GM19468 (cell line): ENCODE data around the gene MBD3L3.
"Not testable (repeated sequence)": the region's sequence is repeated elsewhere in the genome, so short reads cannot be mapped to it uniquely, and the experiment has no call there.

Source experiments
- ATAC-seq: cut with Tn5 transposase; IDR thresholded peaks from one replicate; pipeline ENCODE4 v1.9.1; 2021; ENCODE audit warnings: mild to moderate bottlenecking, moderate library complexity, moderate number of reproducible peaks; ENCODE audit not compliant: unreplicated experiment; ENCODE audit errors: extremely low read depth

Gene MBD3L3

DNA sequence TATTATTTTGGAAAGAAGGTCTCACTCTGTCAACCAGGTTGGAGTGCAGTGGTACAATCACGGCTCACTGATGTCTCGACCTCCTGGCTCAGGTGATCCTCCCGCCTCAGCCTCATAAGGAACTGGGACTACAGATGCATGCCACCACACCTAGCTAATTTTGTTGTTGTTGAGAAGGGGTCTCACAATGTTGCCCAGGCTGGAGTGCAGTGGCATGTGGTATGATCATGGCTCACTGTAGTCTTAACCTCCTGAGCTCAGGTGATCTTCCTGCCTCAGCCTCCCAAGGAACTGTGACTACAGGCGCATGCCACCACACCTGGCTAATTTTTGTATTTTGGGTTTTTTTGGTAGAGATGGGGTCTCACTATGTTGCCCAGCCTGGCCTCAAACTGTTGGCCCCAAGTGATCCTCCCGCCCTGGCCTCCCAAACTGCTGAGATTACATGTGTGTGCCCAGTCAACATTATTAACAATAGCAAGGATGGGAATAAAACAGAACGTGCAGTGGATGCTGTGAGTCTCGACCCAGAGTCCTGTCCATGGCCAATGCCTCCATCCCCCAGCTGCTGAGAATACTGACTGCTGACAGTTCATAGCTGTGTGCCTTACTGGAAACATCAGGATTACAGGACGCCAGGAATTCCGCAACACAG, 5.4 kb upstream of the MBD3L3 start:
- ATAC-seq = no peak

DNA sequence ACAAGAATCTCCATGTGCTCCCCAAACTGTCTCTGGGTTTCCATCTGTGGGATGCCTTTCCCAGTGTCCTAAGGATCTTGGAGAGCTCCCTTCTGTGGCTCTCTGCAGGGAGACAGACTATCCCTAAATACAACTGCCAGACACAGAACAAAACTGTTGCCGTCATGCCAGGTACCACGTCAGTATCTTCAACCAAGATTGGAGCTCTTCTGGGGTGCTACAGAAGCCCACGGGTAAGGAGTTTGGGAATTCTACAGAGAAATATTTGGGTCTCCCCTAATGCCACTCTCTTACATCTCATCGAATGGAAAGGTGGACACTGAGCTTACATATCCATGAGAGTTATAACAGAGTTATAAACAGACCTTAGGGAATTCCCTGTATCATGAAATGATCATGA, 4.9 kb upstream of the MBD3L3 start:
- ATAC-seq = no peak

DNA sequence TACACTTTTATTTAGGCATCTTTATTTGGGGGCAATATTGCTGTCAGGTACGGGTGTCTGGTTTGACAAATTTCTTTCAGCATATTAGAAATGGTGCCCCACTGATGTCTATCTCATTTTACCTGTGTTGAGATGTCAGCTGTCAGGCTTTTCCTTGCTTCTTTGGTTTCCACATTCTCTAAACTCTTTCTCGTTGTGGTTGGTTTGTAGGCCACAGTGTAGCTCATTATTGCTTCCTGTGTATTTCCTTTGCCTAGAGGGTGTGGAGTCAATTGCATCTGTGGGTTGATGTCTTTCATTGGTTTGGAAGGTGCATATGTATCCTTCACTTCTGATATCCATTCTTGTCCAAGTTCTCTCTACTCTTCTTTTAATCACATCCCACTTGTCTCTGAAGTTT, 1.5 kb upstream of the MBD3L3 start:
- ATAC-seq = not testable (repeated sequence)

DNA sequence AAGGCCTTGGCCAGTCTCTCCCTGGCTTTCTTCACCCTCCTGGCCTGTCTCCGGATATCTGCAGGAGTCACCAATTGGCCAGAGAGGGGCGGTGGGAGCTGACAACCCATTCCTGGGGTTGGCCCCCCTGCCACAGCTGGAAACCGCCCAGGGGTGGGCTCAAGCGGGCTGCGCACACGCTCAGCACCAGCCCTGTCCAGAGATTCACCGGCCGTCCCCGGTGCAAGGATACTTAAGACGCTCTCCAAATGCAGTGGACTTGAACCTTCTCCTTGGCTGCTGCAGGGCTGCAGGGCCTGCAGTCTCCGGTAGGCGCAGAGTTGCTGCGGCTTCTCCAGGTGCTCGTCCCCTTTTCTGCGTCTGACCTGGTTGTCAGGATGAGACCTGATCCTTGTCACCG, 2.1 kb downstream of the MBD3L3 start:
- ATAC-seq = not testable (repeated sequence)

DNA sequence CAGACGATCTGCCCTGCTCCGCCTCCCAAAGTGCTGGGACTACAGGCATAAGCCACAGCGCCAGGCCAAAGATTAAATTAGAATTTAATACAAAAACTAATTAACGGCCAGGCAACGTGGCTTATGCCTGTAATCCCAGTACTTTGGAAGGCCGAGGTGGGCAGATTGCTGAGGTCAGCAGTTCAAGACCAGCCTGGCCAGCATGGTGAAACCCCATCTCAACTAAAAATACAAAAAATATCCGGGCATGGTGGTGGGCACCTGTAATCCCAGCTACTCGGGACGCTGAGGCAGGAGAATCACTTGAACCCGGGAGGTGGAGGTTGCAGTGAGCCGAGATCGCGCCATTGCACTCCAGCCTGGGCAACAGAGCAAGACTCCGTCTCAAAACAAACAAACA, 2.8 kb downstream of the MBD3L3 start:
- not testable (repeated sequence) for ATAC-seq

DNA sequence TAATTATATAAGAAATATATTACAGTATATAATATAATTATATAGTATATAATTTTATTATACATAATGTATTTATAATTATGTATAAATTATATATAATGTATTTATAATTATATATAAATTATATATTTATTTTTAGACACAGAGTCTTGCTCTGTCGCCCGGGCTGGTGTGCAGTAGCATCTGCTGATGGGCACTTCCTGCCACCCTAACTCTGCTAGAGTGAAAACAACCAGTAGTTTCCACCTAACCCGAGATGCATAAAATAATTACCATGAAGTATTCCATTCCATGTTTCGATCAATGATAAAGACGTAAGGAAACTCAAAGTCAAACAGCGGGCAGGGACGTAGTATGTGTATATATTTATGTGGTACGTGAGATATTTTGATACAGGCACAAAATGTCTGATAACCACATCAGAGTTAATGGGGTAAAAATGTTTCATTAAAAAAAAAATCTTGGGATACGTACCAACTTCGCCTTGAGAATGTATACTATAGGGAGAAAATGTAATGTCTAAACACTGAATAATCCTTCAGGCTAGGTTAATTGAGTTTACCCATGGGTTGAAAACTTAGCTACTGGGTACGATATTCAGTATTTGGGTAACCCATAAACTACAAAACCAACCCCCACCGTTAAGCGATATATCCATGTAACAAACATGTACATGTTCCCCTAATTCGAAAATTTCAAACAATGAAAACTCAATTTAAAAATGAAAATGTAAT, 3.7 kb downstream of the MBD3L3 start:
- not testable (repeated sequence) for ATAC-seq

DNA sequence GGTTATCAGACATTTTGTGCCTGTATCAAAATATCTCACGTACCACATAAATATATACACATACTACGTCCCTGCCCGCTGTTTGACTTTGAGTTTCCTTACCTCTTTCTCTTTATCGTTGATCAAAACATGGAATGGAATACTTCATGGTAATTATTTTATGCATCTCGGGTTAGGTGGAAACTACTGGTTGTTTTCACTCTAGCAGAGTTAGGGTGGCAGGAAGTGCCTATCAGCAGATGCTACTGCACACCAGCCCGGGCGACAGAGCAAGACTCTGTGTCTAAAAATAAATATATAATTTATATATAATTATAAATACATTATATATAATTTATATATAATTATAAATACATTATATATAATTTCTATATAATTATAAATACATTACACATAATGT, 5.6 kb downstream of the MBD3L3 start:
- not testable (repeated sequence) for ATAC-seq

DNA sequence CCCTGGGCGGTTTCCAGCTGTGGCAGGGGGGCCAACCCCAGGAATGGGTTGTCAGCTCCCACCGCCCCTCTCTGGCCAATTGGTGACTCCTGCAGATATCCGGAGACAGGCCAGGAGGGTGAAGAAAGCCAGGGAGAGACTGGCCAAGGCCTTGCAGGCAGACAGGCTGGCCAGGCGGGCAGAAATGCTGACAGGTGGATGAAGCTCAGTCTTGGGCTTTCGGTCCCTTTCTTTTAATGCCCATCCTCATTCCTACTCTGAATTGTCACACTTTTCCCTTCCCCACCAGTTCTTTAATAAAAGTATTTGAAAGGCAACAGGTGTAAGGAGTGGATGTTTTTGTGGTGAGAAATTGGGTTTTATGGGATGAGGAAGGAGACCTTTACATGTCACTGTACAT, 7.1 kb downstream of the MBD3L3 start:
- not testable (repeated sequence) for ATAC-seq

DNA sequence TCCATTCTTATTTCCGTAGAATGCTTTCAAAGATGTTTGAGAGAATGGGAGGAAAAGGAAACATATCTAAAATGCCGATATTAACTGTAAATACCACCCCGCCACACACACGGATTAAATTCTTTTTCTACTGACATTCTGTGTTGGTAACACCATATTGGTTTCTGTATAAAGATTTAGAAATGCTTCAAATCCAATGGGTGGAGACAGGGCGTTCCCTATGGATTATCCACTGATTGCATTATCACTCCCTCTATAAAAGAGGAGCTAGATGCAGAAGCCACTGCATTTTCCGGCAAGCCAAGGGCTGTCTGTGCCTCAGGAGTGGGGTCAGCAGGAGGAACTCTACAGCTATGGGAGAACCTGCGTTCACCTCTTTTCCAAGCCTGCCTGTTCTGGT, 9.5 kb downstream of the MBD3L3 start, which contains the start of gene MBD3L2:
Gene MBD3L2, plus strand, starts transcription at position 301 of the 400 bp plus-strand sequence. Its CDS starts 53 bp downstream, at position 354.
- not testable (repeated sequence) for ATAC-seq

DNA sequence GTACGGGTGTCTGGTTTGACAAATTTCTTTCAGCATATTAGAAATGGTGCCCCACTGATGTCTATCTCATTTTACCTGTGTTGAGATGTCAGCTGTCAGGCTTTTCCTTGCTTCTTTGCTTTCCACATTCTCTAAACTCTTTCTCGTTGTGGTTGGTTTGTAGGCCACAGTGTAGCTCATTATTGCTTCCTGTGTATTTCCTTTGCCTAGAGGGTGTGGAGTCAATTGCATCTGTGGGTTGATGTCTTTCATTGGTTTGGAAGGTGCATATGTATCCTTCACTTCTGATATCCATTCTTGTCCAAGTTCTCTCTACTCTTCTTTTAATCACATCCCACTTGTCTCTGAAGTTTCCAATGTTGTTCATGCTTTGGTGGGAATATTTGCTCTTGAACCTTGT, 16.9 kb downstream of the MBD3L3 start:
- ATAC-seq = not testable (repeated sequence)

DNA sequence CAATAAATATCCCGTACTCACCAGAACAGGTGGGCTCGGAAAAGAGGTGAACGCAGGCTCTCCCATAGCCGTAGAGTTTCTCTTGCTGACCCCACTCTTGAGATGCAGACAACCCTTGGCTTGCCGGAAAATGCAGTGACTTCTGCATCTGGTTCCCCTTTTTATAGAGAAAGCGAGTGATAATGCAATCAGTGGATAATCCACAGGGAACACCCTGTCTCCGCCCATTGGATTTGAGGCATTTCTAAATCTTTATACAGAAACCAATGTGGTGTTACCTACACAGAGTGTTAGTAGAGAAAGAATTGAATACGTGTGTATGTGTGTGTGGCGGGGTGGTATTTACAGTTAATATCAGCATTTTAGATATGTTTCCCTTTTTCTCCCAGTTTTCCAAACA, 18.4 kb downstream of the MBD3L3 start, which contains the start of gene MBD3L4:
Gene MBD3L4, minus strand, starts transcription at position 101 of the 400 bp plus-strand sequence. Its CDS starts 35 bp downstream, at position 66.
- not testable (repeated sequence) for ATAC-seq

DNA sequence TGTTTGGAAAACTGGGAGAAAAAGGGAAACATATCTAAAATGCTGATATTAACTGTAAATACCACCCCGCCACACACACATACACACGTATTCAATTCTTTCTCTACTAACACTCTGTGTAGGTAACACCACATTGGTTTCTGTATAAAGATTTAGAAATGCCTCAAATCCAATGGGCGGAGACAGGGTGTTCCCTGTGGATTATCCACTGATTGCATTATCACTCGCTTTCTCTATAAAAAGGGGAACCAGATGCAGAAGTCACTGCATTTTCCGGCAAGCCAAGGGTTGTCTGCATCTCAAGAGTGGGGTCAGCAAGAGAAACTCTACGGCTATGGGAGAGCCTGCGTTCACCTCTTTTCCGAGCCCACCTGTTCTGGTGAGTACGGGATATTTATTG, 28.2 kb downstream of the MBD3L3 start, which contains the start of gene MBD3L5:
Gene MBD3L5, plus strand, starts transcription at position 301 of the 400 bp plus-strand sequence. Its CDS starts 34 bp downstream, at position 335.
- not testable (repeated sequence) for ATAC-seq

DNA sequence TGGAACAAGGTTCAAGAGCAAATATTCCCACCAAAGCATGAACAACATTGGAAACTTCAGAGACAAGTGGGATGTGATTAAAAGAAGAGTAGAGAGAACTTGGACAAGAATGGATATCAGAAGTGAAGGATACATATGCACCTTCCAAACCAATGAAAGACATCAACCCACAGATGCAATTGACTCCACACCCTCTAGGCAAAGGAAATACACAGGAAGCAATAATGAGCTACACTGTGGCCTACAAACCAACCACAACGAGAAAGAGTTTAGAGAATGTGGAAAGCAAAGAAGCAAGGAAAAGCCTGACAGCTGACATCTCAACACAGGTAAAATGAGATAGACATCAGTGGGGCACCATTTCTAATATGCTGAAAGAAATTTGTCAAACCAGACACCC, 29.7 kb downstream of the MBD3L3 start:
- ATAC-seq = not testable (repeated sequence)

DNA sequence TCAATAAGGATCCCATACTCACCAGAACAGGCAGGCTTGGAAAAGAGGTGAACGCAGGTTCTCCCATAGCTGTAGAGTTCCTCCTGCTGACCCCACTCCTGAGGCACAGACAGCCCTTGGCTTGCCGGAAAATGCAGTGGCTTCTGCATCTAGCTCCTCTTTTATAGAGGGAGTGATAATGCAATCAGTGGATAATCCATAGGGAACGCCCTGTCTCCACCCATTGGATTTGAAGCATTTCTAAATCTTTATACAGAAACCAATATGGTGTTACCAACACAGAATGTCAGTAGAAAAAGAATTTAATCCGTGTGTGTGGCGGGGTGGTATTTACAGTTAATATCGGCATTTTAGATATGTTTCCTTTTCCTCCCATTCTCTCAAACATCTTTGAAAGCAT, 37.1 kb downstream of the MBD3L3 start, which contains the start of gene MBD3L2B:
Gene MBD3L2B, minus strand, starts transcription at position 101 of the 400 bp plus-strand sequence. Its CDS starts 34 bp downstream, at position 67.
- ATAC-seq = not testable (repeated sequence)

DNA sequence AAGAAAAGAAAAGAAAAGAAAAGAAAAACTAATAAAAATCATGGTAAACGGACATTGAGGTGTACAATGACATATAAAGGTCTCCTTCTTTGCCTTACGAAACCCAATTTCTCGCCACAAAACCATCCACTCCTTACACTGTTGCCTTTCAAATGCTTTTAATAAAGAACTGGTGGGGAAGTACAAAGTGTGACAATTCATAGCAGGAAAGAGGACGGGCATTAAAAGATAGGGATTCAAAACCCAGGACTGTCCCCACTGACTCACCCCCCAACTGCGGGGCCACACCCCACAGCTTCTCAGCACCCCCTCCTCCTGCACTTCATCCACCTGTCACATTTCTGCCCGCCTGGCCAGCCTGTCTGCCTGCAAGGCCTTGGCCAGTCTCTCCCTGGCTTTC, 39.6 kb downstream of the MBD3L3 start:
- ATAC-seq = no peak

DNA sequence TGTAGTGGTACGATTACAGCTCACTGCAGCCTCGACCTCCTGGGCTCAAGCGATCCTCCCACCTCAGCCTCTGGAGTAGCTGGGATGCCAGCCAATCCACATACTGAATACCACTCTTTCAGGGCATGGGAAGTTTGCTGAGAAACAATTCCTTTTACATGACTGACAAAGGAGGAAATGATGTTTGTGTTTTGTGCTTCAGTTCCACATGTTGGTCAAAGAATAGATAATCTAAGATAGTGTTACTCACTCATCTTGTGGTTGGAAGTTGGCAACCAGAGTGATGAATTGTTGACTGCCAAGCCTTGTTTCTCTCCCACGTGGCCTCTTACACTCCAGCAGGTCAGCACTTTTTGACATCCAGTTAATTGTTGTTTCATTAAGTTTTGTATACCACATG, 44.8 kb downstream of the MBD3L3 start:
- no peak for ATAC-seq

DNA sequence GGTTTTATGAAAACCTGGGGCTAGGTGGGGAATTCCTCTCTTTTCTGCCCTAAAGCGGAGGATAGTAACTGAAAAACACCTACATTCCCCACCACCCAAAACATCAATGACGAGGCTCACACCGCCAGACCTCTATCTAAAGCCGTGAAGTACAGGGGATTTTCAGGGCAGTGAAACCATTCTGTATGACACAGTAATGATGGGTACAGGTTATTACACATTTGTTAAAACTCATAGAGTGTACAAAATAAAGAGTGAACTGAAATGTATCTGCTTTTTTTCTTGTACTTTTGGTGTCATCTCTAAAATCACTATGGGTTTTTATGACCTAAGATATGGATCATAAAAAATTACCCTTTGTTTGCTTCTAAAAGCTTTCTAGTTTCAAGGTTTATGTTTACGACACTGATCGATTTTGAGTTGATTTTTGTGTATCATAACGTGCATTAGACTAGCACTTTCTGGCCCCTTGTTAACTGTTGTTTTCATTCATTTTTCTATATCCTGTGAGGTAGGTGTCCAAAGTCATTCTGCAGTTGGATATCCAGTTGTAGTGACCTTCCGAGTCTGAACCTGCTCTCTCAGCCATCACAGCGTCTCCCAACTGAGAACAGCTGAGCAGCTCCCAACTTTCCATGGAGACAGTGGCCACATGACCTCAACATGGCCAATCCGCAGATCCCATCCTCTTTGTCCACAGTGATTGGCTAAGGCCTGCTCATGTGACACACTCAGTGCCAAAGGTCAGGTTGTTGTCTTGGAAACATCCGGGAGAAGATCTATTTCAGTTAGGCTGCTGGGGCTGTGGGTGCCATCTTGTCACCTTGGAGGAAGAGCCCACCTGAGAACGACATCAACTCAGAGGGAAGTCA, 47.5 kb downstream of the MBD3L3 start:
- ATAC-seq = no peak

DNA sequence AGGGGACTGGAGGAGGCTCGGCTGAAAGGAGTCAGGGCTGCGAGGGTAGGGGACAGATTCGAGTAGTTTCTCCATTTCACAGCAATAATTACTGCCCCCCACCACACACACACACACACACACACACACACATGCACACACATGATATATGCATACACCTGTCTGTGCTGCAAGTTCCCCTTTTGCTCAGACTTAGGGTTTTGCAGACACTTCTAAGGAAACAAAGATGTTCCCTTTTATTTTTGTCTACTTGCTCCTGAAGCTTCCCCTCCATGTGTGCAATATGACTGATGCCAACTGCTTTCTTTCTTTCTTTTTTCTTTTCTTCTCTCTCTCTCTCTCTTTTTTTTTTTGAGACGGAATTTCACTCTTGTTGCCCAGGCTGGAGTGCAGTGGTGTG, 50.6 kb downstream of the MBD3L3 start:
- no peak for ATAC-seq
